Stimulated activated CD8-positive, alpha-beta memory T cell treated with anti-CD3 and anti-CD28 coated beads, Interleukin-15, amount 100 ng/mL, for 48 hours (primary cell): ENCODE results near the gene ATF6.
A peak's percentile ranks its signal among the peaks of the same experiment; 100 is the strongest.
"Not testable (repeated sequence)": the region's sequence is repeated elsewhere in the genome, so short reads cannot be mapped to it uniquely, and the experiment has no call there.

Source experiments
- DNase-seq, 2 donors: peaks; one replicate each; pipeline ENCODE4 v3.0.0-alpha.2; 2020; ENCODE audit warnings: low read depth in 2 of 2

The ATF6 gene

GRCh38 chr1:161733526-161733925 is 32.6 kb upstream of the ATF6 start:
- no peak for DNase-seq

GRCh38 chr1:161735837-161736236 is 30.3 kb upstream of the ATF6 start:
- no peak for DNase-seq

GRCh38 chr1:161736335-161736969 is 29.7 kb upstream of the ATF6 start:
- DNase-seq, result peak in 1 of 2 donors; percentile 24

- DNase-seq, result no peak
Observed at GRCh38 chr1:161737625-161738024, 28.5 kb upstream of the ATF6 start.

GRCh38 chr1:161738627-161739287 is 27.4 kb upstream of the ATF6 start:
- DNase-seq, result peak; percentile 44 to 58

- DNase-seq, result no peak
Observed at GRCh38 chr1:161739865-161740566, 26.1 kb upstream of the ATF6 start.

- no peak for DNase-seq
Observed at GRCh38 chr1:161740921-161741320, 25.2 kb upstream of the ATF6 start.

- DNase-seq, result no peak
Observed at GRCh38 chr1:161743231-161743630, 22.9 kb upstream of the ATF6 start.

GRCh38 chr1:161747801-161748200 is 18.3 kb upstream of the ATF6 start:
- no peak for DNase-seq

GRCh38 chr1:161749509-161750407 is 16.4 kb upstream of the ATF6 start, which contains the start of gene DUSP12:
Gene DUSP12, plus strand, starts transcription at chr1:161749786. Its CDS starts 16 bp downstream, at chr1:161749802.
- peak; percentile 85 to 87 for DNase-seq

GRCh38 chr1:161763522-161764098 is 2.5 kb upstream of the ATF6 start:
- DNase-seq, result no peak

GRCh38 chr1:161768461-161768860 is 2.3 kb downstream of the ATF6 start:
- no peak for DNase-seq

GRCh38 chr1:161768986-161769672 is 3.0 kb downstream of the ATF6 start:
- no peak for DNase-seq

GRCh38 chr1:161769673-161770045 is 3.5 kb downstream of the ATF6 start:
- not testable (repeated sequence) for DNase-seq

- no peak for DNase-seq
Observed at GRCh38 chr1:161770250-161770649, 4.1 kb downstream of the ATF6 start.

- no peak for DNase-seq
Observed at GRCh38 chr1:161771161-161771560, 5.0 kb downstream of the ATF6 start.

GRCh38 chr1:161771973-161772372 is 5.9 kb downstream of the ATF6 start:
- DNase-seq, result no peak

- no peak for DNase-seq
Observed at GRCh38 chr1:161772397-161772796, 6.3 kb downstream of the ATF6 start.

GRCh38 chr1:161773791-161774190 is 7.7 kb downstream of the ATF6 start:
- DNase-seq, result no peak

GRCh38 chr1:161777261-161777660 is 11.1 kb downstream of the ATF6 start:
- no peak for DNase-seq

- no peak for DNase-seq
Observed at GRCh38 chr1:161778522-161778921, 12.4 kb downstream of the ATF6 start.
